ENCODE measurements around the gene TIMP2.

TIMP2 gene

GRCh38 chr17:78812855-78813254, 112.3 kb downstream of the TIMP2 start:
- ChIA-PET CTCF (no interaction called here), POLR2A (no interaction called here)
- no peak overlapping the region for H3K4me3 ChIP-seq (ENCODE audit: low read depth, low read length)
- no peak for DNase-seq (ENCODE audit: low read depth, low spot score)
- no peak for TF ChIP-seq CTCF (IDR thresholded peaks at IDR 0.05; ENCODE audit: insufficient read depth, low read length, missing control alignments)

DNA sequence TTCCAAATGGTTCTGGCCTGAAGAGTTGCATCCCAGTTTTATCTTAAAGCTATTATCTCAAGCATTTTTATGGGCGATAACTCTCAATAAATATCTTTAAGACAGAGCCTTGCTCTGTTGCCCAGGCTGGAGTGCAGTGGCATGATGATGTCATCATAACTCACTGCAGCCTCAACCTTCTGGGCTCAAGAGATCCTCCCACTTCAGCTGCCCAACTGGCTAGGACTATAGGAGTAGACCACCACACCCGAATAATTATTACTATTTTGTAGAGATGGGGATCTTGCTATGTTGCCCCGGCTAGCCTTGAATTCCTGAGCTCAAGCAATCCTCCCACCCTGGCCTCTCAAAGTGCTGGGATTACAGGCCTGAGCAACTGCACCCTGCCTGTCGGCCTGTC, 117.0 kb downstream of the TIMP2 start:
- no peak for TF ChIP-seq CTCF (IDR thresholded peaks at IDR 0.05; ENCODE audit: insufficient read depth, low read length, missing control alignments)
- ChIA-PET POLR2A (interaction anchor here (1.4 kb wide), 1 partner anchor 15 kb away, joined by 4 read pairs; no protein-coding TSS in a partner anchor), CTCF (interaction anchor here (1.0 to 1.6 kb wide), 2 partner anchors 41 to 311 kb away, joined by 3 to 5 read pairs; no protein-coding TSS in a partner anchor)
- DNase-seq (ENCODE audit: low read depth, low spot score) = no peak
- H3K4me3 ChIP-seq (ENCODE audit: low read depth, low read length) = no peak overlapping the region

DNA sequence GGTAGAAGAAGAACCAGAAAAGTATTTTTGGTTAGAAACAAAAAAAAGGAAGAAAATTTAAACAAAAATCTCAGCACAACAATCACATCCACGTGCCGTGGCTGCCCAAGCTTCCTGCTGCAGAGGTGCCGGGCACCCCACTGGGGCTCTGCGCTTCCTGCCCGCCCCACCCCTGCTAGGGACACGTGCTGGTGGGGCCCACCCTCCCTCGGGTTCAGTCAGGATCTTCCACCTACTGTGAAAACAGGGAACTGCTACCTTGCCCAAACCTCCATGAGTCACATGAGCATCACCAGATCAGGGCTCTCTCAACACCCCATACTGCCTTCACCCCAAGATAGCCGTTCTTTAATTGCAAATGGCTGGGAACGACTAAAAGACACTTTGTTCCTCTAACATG, 118.7 kb downstream of the TIMP2 start:
- ChIA-PET CTCF (interaction anchor here (1.0 kb wide), 1 partner anchor 14 kb away, joined by 3 read pairs; no protein-coding TSS in a partner anchor), POLR2A (interaction anchor here (1.2 kb wide), 1 partner anchor 15 kb away, joined by 3 read pairs; no protein-coding TSS in a partner anchor)
- no peak for DNase-seq (ENCODE audit: low read depth, low spot score)
- no peak for TF ChIP-seq CTCF (IDR thresholded peaks at IDR 0.05; ENCODE audit: insufficient read depth, low read length, missing control alignments)
- H3K4me3 ChIP-seq (ENCODE audit: low read depth, low read length) = no peak overlapping the region

DNA sequence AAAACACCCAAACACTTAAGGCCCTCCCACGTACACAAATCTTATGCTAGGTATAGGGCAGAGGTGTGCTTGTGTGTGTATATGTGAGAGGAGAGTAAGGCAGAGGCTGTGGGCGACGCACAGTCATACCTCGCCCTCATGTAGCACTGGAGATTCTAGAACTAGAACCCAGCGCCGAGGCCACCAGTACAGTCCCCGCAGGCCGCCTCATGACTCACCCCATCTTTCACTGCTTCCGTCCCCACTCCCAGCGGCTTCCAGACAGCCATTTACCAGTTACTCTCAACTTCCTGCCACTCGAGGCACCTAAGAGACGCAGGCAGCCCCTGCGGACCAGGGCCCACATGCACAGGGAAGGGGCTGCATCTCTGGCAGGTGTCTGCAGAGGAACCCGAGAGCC, 119.9 kb downstream of the TIMP2 start:
- CTCF ChIA-PET = interaction anchor here (0.9 to 1.0 kb wide), 2 partner anchors 18 to 22 kb away, joined by 3 read pairs; no protein-coding TSS in a partner anchor
- H3K4me3 ChIP-seq (ENCODE audit: low read depth, low read length) = no peak overlapping the region
- POLR2A ChIA-PET = interaction anchor here (1.2 kb wide), 1 partner anchor 16 kb away, joined by 3 read pairs; no protein-coding TSS in a partner anchor
- TF ChIP-seq CTCF (IDR thresholded peaks at IDR 0.05; ENCODE audit: insufficient read depth, low read length, missing control alignments) = no peak
- no peak for DNase-seq (ENCODE audit: low read depth, low spot score)

DNA sequence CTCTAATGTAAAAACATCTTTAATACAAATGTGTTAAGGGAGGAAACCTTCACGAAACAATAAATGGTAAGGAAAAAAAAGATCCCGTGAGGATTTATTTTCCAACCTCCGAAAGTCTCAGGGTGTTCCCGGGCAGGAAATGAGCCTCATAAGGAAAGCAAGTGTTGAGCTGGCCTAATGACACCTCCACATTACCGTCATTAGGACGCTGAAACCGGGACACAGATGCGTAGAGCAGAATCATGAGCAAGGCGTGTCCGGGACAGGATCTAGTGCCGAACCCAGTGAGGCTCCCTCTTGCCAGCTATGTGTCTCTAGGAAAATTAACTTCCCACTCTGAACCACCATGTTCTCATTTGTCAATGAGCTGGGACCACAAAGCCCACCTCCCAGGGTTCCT, 120.4 kb downstream of the TIMP2 start:
- no peak for DNase-seq (ENCODE audit: low read depth, low spot score)
- ChIA-PET POLR2A (no interaction called here), CTCF (interaction anchor here (0.8 to 1.0 kb wide), 3 partner anchors 10 to 21 kb away, joined by 3 read pairs; no protein-coding TSS in a partner anchor)
- no peak for TF ChIP-seq CTCF (IDR thresholded peaks at IDR 0.05; ENCODE audit: insufficient read depth, low read length, missing control alignments)
- H3K4me3 ChIP-seq (ENCODE audit: low read depth, low read length) = no peak overlapping the region

DNA sequence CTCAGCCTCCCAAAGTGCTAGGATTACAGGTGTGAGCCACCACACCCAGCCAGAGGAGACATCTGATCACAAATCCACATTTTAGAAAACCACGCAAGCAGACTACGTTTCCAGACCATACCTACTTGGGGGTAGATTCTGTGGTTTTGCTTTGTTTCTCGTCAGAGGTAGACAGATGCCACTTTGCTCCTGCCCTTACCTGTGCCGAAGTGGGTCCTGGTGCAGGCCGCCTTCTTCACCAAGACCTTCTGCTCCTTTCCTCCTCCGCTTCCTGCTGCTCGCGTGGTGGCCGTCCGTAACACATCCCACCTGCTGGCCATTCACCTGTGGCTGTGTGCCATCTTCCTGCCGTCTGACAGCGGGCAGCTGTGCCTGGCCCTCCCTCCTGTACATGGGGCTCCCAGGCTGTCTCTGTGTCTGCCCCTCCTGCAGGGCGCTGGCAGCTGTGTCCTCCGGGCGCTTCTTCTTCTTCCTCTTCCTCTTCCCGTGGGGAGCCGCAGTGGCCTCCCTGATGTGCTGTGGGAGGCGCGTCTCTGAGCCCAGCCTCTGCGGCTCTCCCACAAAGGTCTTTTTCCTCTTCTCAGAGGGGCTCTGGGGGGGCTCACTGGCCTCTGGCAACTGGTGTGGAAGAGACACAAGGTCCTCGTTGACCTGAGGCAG, 121.9 kb downstream of the TIMP2 start:
- no peak for TF ChIP-seq CTCF (IDR thresholded peaks at IDR 0.05; ENCODE audit: insufficient read depth, low read length, missing control alignments)
- ChIA-PET CTCF (interaction anchor here (1.3 to 1.7 kb wide), 2 partner anchors 95 to 306 kb away, joined by 3 to 7 read pairs; no protein-coding TSS in a partner anchor), POLR2A (no interaction called here)
- no peak for DNase-seq (ENCODE audit: low read depth, low spot score)
- H3K4me3 ChIP-seq (ENCODE audit: low read depth, low read length) = no peak overlapping the region

All from AG04449 (cell line).